Upper lobe of left lung (tissue), 6 donors: ENCODE data around the gene TBC1D14. TPM values are rescaled to one million over a fixed set of nuclear protein-coding genes. Genes with fewer than 3 reads are reported as not detected.

Experiments
- ATAC-seq, 2 donors: fragments of 200-7000 bp; cut with Tn5 transposase; one replicate each; pipeline ENCODE4 v1.9.1; 2022; ENCODE audit warnings: mild to moderate bottlenecking in 2 of 2, moderate library complexity in 2 of 2; ENCODE audit not compliant: low FRiP score in 2 of 2
- DNase-seq, 2 donors: peaks; one replicate each; pipeline ENCODE4 v3.0.0-alpha.2; 2019 to 2020
- H3K27ac ChIP-seq, 4 donors: fragments of 200-600 bp; sonication (generic); one replicate each; pipeline ENCODE4 v1.5.1; 2016 to 2019
- H3K27me3 ChIP-seq, 4 donors: fragments of 200-600 bp; sonication (generic); one replicate each; pipeline ENCODE4 v1.5.1; 2017 to 2019
- H3K36me3 ChIP-seq, 4 donors: fragments of 200-600 bp; sonication (generic); one replicate each; pipeline ENCODE4 v1.5.1; 2016 to 2019
- H3K4me1 ChIP-seq, 4 donors: fragments of 200-600 bp; sonication (generic); one replicate each; pipeline ENCODE4 v1.5.1; 2018 to 2019
- H3K4me3 ChIP-seq, 4 donors: fragments of 200-600 bp; sonication (generic); one replicate each; pipeline ENCODE4 v1.5.1; 2017 to 2019; ENCODE audit warnings: mild to moderate bottlenecking in 2 of 4, moderate library complexity in 1 of 4
- H3K9me3 ChIP-seq, 4 donors: fragments of 200-600 bp; sonication (generic); one replicate each; pipeline ENCODE4 v1.5.1; 2018 to 2019
- CTCF ChIP-seq, 6 experiments: fragments of 450-650 bp in 4 of 6; fragments of 200-600 bp in 2 of 6; sonication (generic) in 2 of 6; IDR thresholded peaks; one replicate each; pipeline ENCODE4 v1.5.1; 2016 to 2019; ENCODE audit warnings: antibody characterized with exemption in 6 of 6
- EP300 ChIP-seq, 4 donors: sonication (generic); formaldehyde crosslinking; IDR thresholded peaks; one replicate each; pipeline ENCODE4 v1.5.1; 2017; ENCODE audit warnings: antibody characterized with exemption in 4 of 4, control low read depth in 2 of 4
- POLR2A ChIP-seq, 4 donors: fragments of 450-650 bp; IDR thresholded peaks; one replicate each; pipeline ENCODE4 v1.5.1; 2016 to 2017; ENCODE audit warnings: antibody characterized with exemption in 4 of 4, mild to moderate bottlenecking in 2 of 4
- POLR2AphosphoS5 ChIP-seq, 2 donors: sonication (generic); formaldehyde crosslinking; IDR thresholded peaks; one replicate each; pipeline ENCODE4 v1.5.1; 2017; ENCODE audit warnings: antibody characterized with exemption in 2 of 2
- WGBS, 2 donors: methylation state at CpG; one replicate each; pipeline ENCODE4 v1.1.5; 2017 to 2018; 5-methylcytosine and 5-hydroxymethylcytosine counted together
- total RNA-seq, 6 donors: library from RNA; depleted of rRNA in 4 of 6; stranded (reverse); fragments of >200 nt in 4 of 6; gene quantifications; one replicate each; pipeline versions ENCODE4 v1.1.0 to v1.2.1, GENCODE V29; 2016 to 2021
- donor health status: DM: no; HTN: no; CAD: no; lungs with moderate emphysema.
- donor health status: DM: no; HTN: yes; CAD: no; lungs with severe emphysema.

TBC1D14 gene
- total RNA-seq, 6 donors from 2014 or later, result 47.7 to 61.8 (median 57.8) TPM

DNA sequence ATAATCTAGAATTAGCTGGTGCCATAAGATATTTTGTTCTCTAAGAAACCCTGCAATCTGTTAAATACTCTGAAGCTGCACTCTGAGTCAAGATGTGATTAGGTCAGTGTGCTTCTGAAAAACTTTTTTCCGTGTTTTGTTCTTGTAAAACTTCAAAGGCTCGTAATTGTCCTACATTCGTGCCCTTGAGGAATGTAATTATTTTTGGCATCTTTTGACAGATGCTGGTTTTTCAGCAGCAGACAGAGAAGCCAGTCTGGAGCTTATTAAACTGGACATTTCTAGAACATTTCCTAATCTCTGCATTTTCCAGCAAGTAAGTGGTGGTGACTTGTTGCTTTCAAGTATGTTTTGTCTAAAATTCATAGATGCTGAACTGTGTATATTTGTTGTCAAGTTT lies 96.8 kb downstream of the TBC1D14 start:
- ATAC-seq (no peak), DNase-seq (no peak)
- no peak overlapping the region for H3K27ac ChIP-seq
- TF ChIP-seq EP300 (IDR thresholded peaks at IDR 0.05) (no peak), POLR2AphosphoS5 (IDR thresholded peaks at IDR 0.05) (no peak), CTCF (IDR thresholded peaks at IDR 0.05) (no peak), POLR2A (IDR thresholded peaks at IDR 0.05) (no peak)
- peaks cover 17 to 89% (median 62%) of the 10 kb centered on the region in 4 donors for H3K36me3 ChIP-seq
- no peaks in the 10 kb centered on the region for H3K9me3 ChIP-seq
- no peak overlapping the region for H3K4me3 ChIP-seq
- no peaks in the 10 kb centered on the region for H3K27me3 ChIP-seq
- WGBS, 2 donors, result 84 to 87% methylated on average over 3 of the region's 3 CpGs
- H3K4me1 ChIP-seq, result no peaks in the 10 kb centered on the region

DNA sequence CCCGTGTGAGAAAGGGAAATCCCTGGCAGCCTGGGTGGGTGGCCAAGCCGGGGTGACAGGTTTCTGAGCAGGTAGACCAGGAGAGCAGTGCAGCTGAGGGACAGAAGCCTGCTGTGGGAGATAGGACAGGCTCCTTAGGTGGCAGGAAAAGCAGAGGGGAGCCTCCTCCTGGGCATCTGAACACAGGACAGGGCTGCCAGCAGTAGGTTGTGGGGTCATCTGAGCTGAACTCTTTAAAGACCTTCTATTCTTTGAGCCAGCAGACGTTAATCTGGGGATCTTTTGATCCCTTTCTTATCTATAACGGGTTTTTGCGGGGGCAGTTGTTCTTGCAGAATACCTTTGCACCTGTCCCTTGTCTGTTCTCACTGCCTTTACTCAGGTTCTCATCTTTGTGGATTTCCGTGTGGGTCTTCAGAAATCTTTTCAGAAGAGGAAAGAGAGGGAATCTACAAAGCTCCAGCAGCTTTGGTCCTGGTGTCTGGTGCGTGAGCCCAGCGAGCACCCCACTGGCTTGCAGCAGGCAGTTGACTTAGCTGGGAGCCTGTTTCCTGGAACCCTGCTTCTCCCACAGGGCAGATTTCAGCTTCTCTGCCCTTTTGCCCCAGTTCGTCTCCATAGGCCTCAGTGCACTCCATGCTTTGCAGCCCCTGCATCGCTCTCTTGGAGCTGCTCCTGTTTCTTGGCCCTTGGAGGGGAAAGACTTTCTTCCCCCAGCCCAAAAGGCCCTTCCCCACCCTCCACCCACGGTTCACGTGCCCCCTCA lies 97.7 kb downstream of the TBC1D14 start:
- 92 to 93% methylated on average over 11 to 12 of the region's 12 CpGs for WGBS, 2 donors
- no peak for DNase-seq
- ATAC-seq, result no peak
- Histone ChIP-seq H3K27me3 (no peaks in the 10 kb centered on the region), H3K4me3 (no peak overlapping the region), H3K27ac (no peak overlapping the region), H3K9me3 (no peaks in the 10 kb centered on the region), H3K36me3 (peaks cover 14 to 89% (median 58%) of the 10 kb centered on the region in 4 donors), H3K4me1 (no peaks in the 10 kb centered on the region)
- no peak for TF ChIP-seq CTCF (IDR thresholded peaks at IDR 0.05)
- TF ChIP-seq EP300 (IDR thresholded peaks at IDR 0.05), result no peak
- no peak for TF ChIP-seq POLR2A (IDR thresholded peaks at IDR 0.05)
- no peak for TF ChIP-seq POLR2AphosphoS5 (IDR thresholded peaks at IDR 0.05)

- no peak overlapping the region for H3K4me3 ChIP-seq
- no peak overlapping the region for H3K27ac ChIP-seq
- WGBS, 2 donors, result 63 to 72% methylated on average over 2 of the region's 2 CpGs
- H3K27me3 ChIP-seq, result no peaks in the 10 kb centered on the region
- H3K9me3 ChIP-seq, result no peaks in the 10 kb centered on the region
- DNase-seq (no peak), ATAC-seq (no peak)
- H3K36me3 ChIP-seq, result peaks cover 11 to 89% (median 57%) of the 10 kb centered on the region in 4 donors
- H3K4me1 ChIP-seq, result no peaks in the 10 kb centered on the region
- TF ChIP-seq POLR2A (IDR thresholded peaks at IDR 0.05) (no peak), POLR2AphosphoS5 (IDR thresholded peaks at IDR 0.05) (no peak), CTCF (IDR thresholded peaks at IDR 0.05) (no peak), EP300 (IDR thresholded peaks at IDR 0.05) (no peak)
These were observed 98.3 kb downstream of the TBC1D14 start for GRCh38 chr4:7007944-7008343.

DNA sequence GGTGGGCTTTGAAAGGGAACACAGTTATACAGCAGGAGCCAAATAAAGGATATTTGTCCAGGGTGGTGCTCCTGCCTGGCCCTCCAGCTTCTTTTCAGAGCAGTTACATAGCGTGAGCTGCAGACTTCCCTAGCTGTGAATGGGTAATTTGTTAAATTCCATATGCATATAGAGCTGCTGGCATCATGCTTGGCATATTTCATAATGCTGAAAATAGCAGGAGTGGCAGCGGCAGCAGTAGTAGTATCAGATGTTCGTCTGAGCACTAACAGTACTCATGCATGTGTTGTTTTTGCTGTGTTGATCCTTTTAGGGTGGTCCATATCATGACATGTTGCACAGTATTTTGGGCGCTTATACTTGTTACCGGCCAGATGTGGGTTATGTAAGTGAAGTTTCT lies 99.9 kb downstream of the TBC1D14 start:
- no peak overlapping the region for H3K4me3 ChIP-seq
- H3K27ac ChIP-seq, result no peak overlapping the region
- DNase-seq (no peak), ATAC-seq (no peak)
- TF ChIP-seq POLR2AphosphoS5 (IDR thresholded peaks at IDR 0.05) (no peak), EP300 (IDR thresholded peaks at IDR 0.05) (no peak), POLR2A (IDR thresholded peaks at IDR 0.05) (no peak), CTCF (IDR thresholded peaks at IDR 0.05) (no peak)
- peaks cover 5 to 90% (median 55%) of the 10 kb centered on the region in 4 donors for H3K36me3 ChIP-seq
- H3K27me3 ChIP-seq, result no peaks in the 10 kb centered on the region
- H3K4me1 ChIP-seq, result no peaks in the 10 kb centered on the region
- H3K9me3 ChIP-seq, result no peaks in the 10 kb centered on the region
- 88 to 97% methylated on average over 5 of the region's 5 CpGs for WGBS, 2 donors

GRCh38 chr4:7013175-7013574 lies 103.5 kb downstream of the TBC1D14 start:
- H3K36me3 ChIP-seq, result peaks cover 10 to 90% (median 66%) of the 10 kb centered on the region in 4 donors
- no peak overlapping the region for H3K4me3 ChIP-seq
- TF ChIP-seq POLR2A (IDR thresholded peaks at IDR 0.05) (no peak), EP300 (IDR thresholded peaks at IDR 0.05) (no peak), POLR2AphosphoS5 (IDR thresholded peaks at IDR 0.05) (no peak), CTCF (IDR thresholded peaks at IDR 0.05) (no peak)
- H3K4me1 ChIP-seq, result no peaks in the 10 kb centered on the region
- no peak for ATAC-seq
- no peak for DNase-seq
- no peaks in the 10 kb centered on the region for H3K9me3 ChIP-seq
- no peak overlapping the region for H3K27ac ChIP-seq
- H3K27me3 ChIP-seq, result no peaks in the 10 kb centered on the region
- 92 to 97% methylated on average over 11 of the region's 11 CpGs for WGBS, 2 donors
